ENCODE results near the gene HOXC4. TPM values are rescaled to one million over a fixed set of nuclear protein-coding genes. Genes with fewer than 3 reads are reported as not detected.

The HOXC4 gene
- total RNA-seq, 2 donors from 2014 or later, result 0.20 TPM; not detected in 1

DNA sequence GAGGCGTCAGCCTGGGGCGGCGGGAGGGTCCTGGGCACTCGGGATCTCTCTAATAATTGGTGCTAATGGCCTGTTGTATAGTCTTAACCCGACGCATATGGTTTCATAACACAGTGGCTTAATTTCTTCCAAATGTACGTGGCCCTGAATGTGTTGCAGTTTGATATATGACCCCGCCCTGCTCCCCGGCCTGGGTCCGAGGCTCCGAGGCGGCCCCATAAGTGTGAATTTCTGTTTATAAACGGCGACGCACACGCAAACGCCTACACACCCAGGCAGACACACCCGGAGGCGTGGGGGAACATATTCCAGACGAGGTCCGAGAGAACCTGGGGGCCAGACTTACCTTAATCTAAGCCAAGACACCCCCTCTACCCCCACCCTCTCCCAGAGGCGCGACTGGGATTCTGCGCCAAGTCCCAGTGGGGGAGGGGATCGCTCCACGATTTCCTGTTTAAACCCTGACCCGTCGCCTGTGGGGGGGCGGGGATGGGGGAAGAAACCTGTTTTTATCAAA, 35.1 kb upstream of the HOXC4 start:
- Histone ChIP-seq H3K4me3 (peak overlapping the region in 1 of 2 donors; percentile 53), H3K27me3 (peaks cover 23 to 39% of the 10 kb centered on the region in 2 donors), H3K4me1 (peaks cover 0 to 47% of the 10 kb centered on the region in 2 donors), H3K36me3 (no peaks in the 10 kb centered on the region), H3K27ac (peak overlapping the region in 1 of 2 donors; percentile 54), H3K9me3 (no peaks in the 10 kb centered on the region)
- TF ChIP-seq, protein P1, sequence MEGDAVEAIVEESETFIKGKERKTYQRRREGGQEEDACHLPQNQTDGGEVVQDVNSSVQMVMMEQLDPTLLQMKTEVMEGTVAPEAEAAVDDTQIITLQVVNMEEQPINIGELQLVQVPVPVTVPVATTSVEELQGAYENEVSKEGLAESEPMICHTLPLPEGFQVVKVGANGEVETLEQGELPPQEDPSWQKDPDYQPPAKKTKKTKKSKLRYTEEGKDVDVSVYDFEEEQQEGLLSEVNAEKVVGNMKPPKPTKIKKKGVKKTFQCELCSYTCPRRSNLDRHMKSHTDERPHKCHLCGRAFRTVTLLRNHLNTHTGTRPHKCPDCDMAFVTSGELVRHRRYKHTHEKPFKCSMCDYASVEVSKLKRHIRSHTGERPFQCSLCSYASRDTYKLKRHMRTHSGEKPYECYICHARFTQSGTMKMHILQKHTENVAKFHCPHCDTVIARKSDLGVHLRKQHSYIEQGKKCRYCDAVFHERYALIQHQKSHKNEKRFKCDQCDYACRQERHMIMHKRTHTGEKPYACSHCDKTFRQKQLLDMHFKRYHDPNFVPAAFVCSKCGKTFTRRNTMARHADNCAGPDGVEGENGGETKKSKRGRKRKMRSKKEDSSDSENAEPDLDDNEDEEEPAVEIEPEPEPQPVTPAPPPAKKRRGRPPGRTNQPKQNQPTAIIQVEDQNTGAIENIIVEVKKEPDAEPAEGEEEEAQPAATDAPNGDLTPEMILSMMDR (IDR thresholded peaks at IDR 0.05), result no peak
- no peak for DNase-seq (ENCODE audit: low spot score)

DNA sequence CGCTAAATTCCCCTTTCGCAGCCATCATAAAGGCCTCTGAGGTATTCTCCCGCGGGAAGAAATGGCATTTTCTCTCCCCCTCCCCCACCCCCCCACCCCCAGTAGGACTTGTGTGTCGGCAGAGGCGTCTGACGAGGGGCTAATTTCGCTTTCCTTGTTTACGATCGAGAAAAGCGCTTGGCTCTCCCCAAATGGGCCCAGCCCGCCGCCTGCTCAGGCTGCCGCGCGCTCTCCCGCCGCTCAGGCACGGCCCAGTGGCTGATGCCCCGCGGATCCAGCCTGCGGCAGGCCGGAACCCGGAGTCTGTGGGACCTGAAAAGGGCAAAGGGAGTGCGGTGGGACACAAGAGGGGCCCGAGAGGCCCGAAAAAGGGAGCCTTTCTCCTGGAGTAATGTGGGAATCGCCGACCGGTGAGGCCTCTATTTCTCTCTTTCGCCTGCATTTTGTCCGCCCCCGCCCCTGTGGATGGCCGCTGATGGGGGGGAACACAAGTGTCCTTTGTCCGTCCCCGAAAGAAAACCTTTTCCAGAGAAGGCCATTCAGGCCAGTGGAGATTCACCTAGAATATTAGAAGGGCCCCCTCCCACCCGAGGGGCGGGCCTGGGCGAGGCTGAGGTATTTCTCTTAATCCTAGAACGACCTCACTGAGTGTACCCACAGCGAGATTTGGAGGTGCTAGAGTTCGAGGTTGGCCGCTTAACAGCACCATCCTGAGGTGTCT, 34.4 kb upstream of the HOXC4 start:
- Histone ChIP-seq H3K9me3 (no peaks in the 10 kb centered on the region), H3K4me1 (peaks cover 0 to 45% of the 10 kb centered on the region in 2 donors), H3K4me3 (peak overlapping the region in 1 of 2 donors; percentile 53), H3K27ac (peak overlapping the region; percentile 35 to 55), H3K27me3 (peaks cover 22 to 33% of the 10 kb centered on the region in 2 donors), H3K36me3 (no peaks in the 10 kb centered on the region)
- DNase-seq (ENCODE audit: low spot score), result no peak
- TF ChIP-seq, protein P1 (IDR thresholded peaks at IDR 0.05), result no peak

- H3K27ac ChIP-seq, result peak overlapping the region; percentile 35 to 55
- H3K4me1 ChIP-seq, result peaks cover 0 to 39% of the 10 kb centered on the region in 2 donors
- H3K4me3 ChIP-seq, result no peak overlapping the region
- DNase-seq (ENCODE audit: low spot score), result no peak
- TF ChIP-seq, protein P1 (IDR thresholded peaks at IDR 0.05), result no peak
- no peaks in the 10 kb centered on the region for H3K9me3 ChIP-seq
- no peaks in the 10 kb centered on the region for H3K36me3 ChIP-seq
- H3K27me3 ChIP-seq, result peaks cover 14 to 33% of the 10 kb centered on the region in 2 donors
These were observed 33.6 kb upstream of the HOXC4 start for GRCh38 chr12:54019924-54020590.

DNA sequence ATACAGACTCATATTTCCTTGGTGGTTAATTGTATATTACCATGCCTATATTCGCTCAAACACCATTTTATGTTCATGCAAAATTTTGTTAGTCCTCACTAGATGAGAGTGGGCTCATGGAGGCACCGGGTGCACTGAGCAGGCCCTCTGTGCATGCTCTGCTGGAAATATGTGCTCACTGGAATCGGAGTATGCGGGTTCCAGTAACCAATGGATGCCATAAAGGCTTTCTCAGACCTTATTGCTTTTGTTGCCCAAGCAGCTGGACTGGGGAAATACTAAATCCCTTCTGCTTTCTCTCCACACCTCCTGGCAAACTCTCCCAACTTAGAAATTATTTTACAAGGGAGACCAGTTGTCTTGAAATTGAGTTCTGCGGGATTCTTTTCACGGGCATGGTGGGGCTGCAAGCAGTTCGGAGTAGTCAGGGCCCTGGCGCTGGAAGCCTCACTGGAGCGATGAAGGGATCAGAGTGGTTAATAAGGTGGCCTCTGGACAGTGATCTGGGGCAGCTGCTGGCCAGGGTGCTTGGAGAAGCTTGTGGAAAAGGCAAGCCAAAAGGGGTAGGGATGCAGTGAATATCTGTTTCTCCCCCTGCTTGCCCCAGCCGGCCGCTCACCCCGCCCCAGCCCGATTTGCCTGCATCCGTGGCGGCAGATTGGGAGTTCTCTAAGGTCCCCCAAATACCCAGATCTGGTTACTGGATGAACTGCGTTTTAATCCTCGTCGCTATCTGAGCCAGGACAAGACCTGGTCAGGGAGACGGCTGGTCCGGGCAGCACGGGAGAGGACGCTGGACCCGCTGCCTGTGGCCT, 32.8 kb upstream of the HOXC4 start:
- TF ChIP-seq, protein P1 (IDR thresholded peaks at IDR 0.05), result no peak
- no peak for DNase-seq (ENCODE audit: low spot score)
- Histone ChIP-seq H3K4me3 (no peak overlapping the region), H3K36me3 (no peaks in the 10 kb centered on the region), H3K27me3 (peaks cover 7 to 28% of the 10 kb centered on the region in 2 donors), H3K4me1 (peaks cover 0 to 39% of the 10 kb centered on the region in 2 donors), H3K9me3 (no peaks in the 10 kb centered on the region), H3K27ac (peak overlapping the region; percentile 35 to 55)

GRCh38 chr12:54021432-54022013, 32.1 kb upstream of the HOXC4 start:
- no peak overlapping the region for H3K27ac ChIP-seq
- TF ChIP-seq, protein P1 (IDR thresholded peaks at IDR 0.05), result no peak
- H3K36me3 ChIP-seq, result no peaks in the 10 kb centered on the region
- peaks cover 0 to 36% of the 10 kb centered on the region in 2 donors for H3K4me1 ChIP-seq
- no peak for DNase-seq (ENCODE audit: low spot score)
- H3K9me3 ChIP-seq, result no peaks in the 10 kb centered on the region
- no peak overlapping the region for H3K4me3 ChIP-seq
- H3K27me3 ChIP-seq, result peaks cover 9 to 29% of the 10 kb centered on the region in 2 donors

Measured in right atrium auricular region (tissue), 2 donors.